ENCODE results near the gene TANGO6. TPM values are rescaled to one million over a fixed set of nuclear protein-coding genes. Genes with fewer than 3 reads are reported as not detected.
"Not testable (repeated sequence)": the region's sequence is repeated elsewhere in the genome, so short reads cannot be mapped to it uniquely, and the experiment has no call there.

The TANGO6 gene
- total RNA-seq, 2 donors from 2014 or later = 8.1 to 9.0 TPM

DNA sequence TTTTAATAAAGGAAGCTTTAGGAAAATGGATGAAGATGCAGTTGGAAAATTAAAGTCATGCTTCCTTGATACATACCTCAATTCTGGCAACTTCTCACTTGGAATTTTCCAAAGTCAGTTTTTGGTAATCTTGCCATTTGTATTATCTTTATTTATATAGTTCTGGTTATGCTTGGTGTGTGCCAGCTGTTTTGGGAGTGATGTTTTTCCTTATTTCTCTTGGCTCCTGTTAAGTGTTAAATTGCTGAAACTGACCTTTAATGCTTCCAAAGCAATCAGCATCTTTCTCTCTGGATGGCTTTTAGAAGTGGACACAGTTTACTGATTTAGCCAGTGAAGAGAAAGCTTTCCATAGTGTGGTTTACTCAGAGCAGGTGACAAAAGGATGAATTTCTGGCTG is 192.0 kb downstream of the TANGO6 start:
- ATAC-seq (no peak), DNase-seq (no peak)
- intact Hi-C loops (cut with DNase I, micrococcal nuclease) = no loop called here

GRCh38 chr16:69036399-69037091 is 193.2 kb downstream of the TANGO6 start:
- ATAC-seq = no peak
- intact Hi-C loops (cut with DNase I, micrococcal nuclease) = no loop called here
- no peak for DNase-seq

- peak; percentile 33 for ATAC-seq
- DNase-seq = no peak
- intact Hi-C loops (cut with DNase I, micrococcal nuclease) = no loop called here
Measured at GRCh38 chr16:69037373-69038160, 194.2 kb downstream of the TANGO6 start.

GRCh38 chr16:69039333-69039941 is 196.1 kb downstream of the TANGO6 start:
- intact Hi-C loops (cut with DNase I, micrococcal nuclease) = no loop called here
- ATAC-seq = no peak

DNA sequence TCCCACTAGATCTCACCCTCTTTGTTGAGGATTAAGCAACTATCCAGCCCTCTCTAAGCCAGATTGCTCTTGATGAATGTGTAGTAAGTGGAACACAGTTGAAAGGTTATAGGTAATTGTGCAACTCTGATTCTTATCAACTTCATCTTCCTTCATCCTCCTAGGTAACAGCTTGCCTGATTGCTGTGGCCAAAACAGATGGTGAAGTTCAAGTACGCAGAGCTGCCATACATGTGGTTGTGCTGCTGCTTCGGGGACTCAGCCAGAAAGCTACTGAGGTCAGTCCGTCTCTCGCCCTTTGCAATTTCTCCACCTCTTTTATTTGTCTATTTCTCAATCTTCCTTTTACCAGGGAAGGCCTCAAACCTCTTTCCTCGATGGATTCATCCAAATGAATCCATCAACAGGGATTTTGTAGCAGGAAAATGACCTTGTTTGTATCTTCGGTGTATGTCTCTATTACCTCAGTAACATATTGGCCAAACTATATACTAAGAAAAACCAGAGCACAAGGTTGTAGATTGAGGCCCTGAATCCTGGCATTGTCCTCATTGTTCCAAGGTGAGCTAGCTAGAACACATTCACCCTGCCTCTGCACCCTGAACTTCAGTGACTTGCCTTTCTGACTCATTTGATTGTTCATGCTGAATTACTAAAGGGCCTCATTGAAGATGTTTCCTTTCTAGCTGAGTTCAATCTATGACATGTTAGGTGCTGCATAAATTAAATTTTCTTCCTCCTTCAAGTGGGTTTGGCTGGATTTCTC is 197.0 kb downstream of the TANGO6 start:
- DNase-seq (no peak), ATAC-seq (peak; percentile 77)
- intact Hi-C loops (cut with DNase I, micrococcal nuclease) = no loop called here

More at GRCh38 chr16:69039333-69039941, 196.1 kb downstream of the TANGO6 start:
- no peak for DNase-seq

GRCh38 chr16:69048328-69049120 is 205.2 kb downstream of the TANGO6 start:
- intact Hi-C loops (cut with DNase I, micrococcal nuclease) = no loop called here
- ATAC-seq (no peak), DNase-seq (no peak)

DNA sequence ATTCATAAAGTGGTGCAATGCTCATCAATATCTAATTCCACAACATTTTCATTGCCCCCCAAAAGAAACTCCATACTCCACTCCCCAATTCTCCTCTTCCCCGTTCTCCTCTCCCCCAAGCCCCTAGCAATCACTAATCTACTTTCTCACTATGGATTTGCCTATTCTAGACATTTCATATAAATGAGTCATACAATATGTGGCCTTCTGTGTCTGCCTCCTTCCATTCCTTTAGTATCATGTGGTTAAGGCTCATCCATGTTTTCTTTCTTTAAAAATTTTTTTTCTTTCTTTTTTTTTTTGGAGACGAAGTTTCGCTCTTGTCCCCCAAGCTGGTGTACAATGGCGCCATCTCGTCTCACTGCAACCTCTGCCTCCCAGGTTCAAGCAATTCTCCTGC is 205.8 kb downstream of the TANGO6 start:
- DNase-seq (no peak), ATAC-seq (no peak)
- intact Hi-C loops (cut with DNase I, micrococcal nuclease) = no loop called here

GRCh38 chr16:69049603-69050375 is 206.5 kb downstream of the TANGO6 start:
- ATAC-seq (no peak), DNase-seq (no peak)
- intact Hi-C loops (cut with DNase I, micrococcal nuclease) = no loop called here

- not testable (repeated sequence) for ATAC-seq
Measured at GRCh38 chr16:69051517-69051830, 208.1 kb downstream of the TANGO6 start.

GRCh38 chr16:69055008-69055407 is 211.7 kb downstream of the TANGO6 start:
- DNase-seq (no peak), ATAC-seq (no peak)
- intact Hi-C loops (cut with DNase I, micrococcal nuclease) = no loop called here

More at GRCh38 chr16:69051517-69051830, 208.1 kb downstream of the TANGO6 start:
- DNase-seq; intact Hi-C loops (cut with DNase I, micrococcal nuclease): not testable (repeated sequence)

DNA sequence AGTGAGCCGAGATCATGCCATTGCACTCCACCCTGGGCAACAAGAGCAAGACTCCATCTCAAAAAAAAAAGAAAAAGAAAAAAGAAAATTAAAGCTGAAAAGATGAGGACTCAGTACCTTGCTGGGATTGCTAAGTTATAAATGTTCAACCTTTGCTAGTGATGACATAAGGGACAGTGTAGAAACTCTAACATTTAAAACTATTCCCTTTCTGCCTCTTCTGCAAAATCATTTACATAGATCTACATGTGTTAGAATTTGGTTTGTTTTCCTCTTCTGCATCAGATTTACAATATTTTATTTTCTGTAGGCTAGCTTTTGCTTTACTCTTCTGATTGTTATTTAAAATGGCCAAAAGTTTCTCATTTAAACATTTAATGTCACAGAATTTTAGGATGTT is 212.6 kb downstream of the TANGO6 start:
- intact Hi-C loops (cut with DNase I, micrococcal nuclease) = no loop called here
- ATAC-seq (no peak), DNase-seq (no peak)

DNA sequence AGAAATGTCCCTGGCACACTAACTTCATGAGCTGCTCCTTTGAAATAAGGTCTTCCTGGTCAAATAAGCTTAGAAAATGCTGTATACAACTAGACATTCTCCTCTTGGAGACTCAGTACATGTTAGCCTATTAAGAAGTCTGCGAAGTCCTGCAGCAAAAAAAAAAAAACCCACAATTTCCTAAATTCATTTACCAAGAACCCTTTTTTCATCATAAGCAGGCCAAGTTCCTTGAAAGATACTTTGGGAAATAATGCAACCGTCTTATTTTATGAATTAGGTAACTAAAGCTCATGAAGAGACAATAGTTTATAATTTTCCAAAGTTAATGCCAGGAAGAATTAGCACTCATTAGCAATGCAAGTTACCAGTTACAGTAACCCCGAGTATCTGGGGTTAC is 213.1 kb downstream of the TANGO6 start:
- ATAC-seq (no peak), DNase-seq (no peak)
- intact Hi-C loops (cut with DNase I, micrococcal nuclease) = no loop called here

- DNase-seq = no peak
- ATAC-seq = no peak
- intact Hi-C loops (cut with DNase I, micrococcal nuclease) = no loop called here
Measured at GRCh38 chr16:69057400-69058378, 214.4 kb downstream of the TANGO6 start.

- DNase-seq; intact Hi-C loops (cut with DNase I, micrococcal nuclease); ATAC-seq: not testable (repeated sequence)
Measured at GRCh38 chr16:69063491-69063890, 220.2 kb downstream of the TANGO6 start.

GRCh38 chr16:69064124-69064763 is 220.9 kb downstream of the TANGO6 start:
- ATAC-seq (no peak), DNase-seq (no peak)
- intact Hi-C loops (cut with DNase I, micrococcal nuclease) = no loop called here

DNA sequence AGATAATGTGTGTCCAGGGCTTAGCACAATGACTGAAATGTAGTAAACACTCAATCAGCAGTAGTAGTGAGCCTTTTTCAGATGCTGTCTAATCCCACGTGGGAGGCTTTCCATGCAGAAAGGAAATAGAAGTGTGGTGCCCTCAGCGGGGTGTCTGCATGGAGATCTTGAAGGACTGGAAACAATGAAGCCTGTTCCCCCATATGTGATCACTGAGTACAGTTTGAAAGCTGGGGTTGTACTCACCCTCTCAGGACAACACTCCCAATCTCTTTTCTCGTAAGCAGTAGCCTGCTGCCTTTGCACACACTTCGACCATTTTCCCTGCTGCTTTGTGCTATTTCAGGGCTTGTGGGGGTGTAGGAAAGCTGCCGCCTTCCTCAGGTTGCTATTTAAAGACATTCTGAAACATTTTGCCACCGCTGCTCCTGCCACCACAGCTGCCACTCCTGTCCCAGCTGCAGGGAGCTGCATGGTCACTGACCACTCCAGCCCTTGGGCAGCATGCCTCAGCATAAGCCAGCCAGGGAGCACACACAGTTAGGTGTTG is 221.5 kb downstream of the TANGO6 start:
- no peak for ATAC-seq

More for the DNA sequence above, 221.5 kb downstream of the TANGO6 start:
- DNase-seq = no peak
- intact Hi-C loops (cut with DNase I, micrococcal nuclease) = no loop called here
